Measurements from ENCODE around the gene BCL2L14. TPM values are rescaled to one million over a fixed set of nuclear protein-coding genes. Genes with fewer than 3 reads are reported as not detected.
"Not testable (repeated sequence)": the region's sequence is repeated elsewhere in the genome, so short reads cannot be mapped to it uniquely, and the experiment has no call there.

BCL2L14 gene
- total and polyA plus RNA-seq, 2 donors from 2014 or later, result 2.2 to 2.7 TPM

GRCh38 chr12:12107678-12108077 lies 36.9 kb downstream of the BCL2L14 start:
- H3K27ac ChIP-seq (ENCODE audit: low read depth in 2 of 2, low read length in 2 of 2), result no peak overlapping the region
- H3K4me1 ChIP-seq (ENCODE audit: control insufficient read depth in 2 of 3, insufficient read depth in 2 of 3, low read depth in 1 of 3, low read length in 3 of 3), result no peaks in the 10 kb centered on the region
- no peak for FAIRE-seq
- peaks cover 0 to 21% (median 3%) of the 10 kb centered on the region in 3 donors for H3K9me3 ChIP-seq (ENCODE audit: control insufficient read depth in 2 of 3, insufficient read depth in 1 of 3, low read length in 3 of 3)
- no peak overlapping the region for H3K4me3 ChIP-seq (ENCODE audit: low read length in 3 of 3)
- no peaks in the 10 kb centered on the region for H3K36me3 ChIP-seq (ENCODE audit: control insufficient read depth in 2 of 3, insufficient read depth in 3 of 3, low read length in 3 of 3)
- intact Hi-C loops (cut with DNase I), result no loop called here
- H3K27me3 ChIP-seq (ENCODE audit: control insufficient read depth, insufficient read depth, low read length), result no peaks in the 10 kb centered on the region
- no peak for DNase-seq
- TF ChIP-seq CTCF (IDR thresholded peaks at IDR 0.05; ENCODE audit: borderline replicate concordance, extremely low read depth, insufficient read depth), result no peak
- H3K9ac ChIP-seq (ENCODE audit: low read length in 3 of 3), result no peak overlapping the region

- Histone ChIP-seq H3K27ac (ENCODE audit: low read depth in 2 of 2, low read length in 2 of 2) (no peak overlapping the region), H3K36me3 (ENCODE audit: control insufficient read depth in 2 of 3, insufficient read depth in 3 of 3, low read length in 3 of 3) (no peaks in the 10 kb centered on the region), H3K4me1 (ENCODE audit: control insufficient read depth in 2 of 3, insufficient read depth in 2 of 3, low read depth in 1 of 3, low read length in 3 of 3) (no peaks in the 10 kb centered on the region), H3K9me3 (ENCODE audit: control insufficient read depth in 2 of 3, insufficient read depth in 1 of 3, low read length in 3 of 3) (peaks cover 0 to 21% (median 3%) of the 10 kb centered on the region in 3 donors), H3K4me3 (ENCODE audit: low read length in 3 of 3) (no peak overlapping the region), H3K27me3 (ENCODE audit: control insufficient read depth, insufficient read depth, low read length) (no peaks in the 10 kb centered on the region), H3K9ac (ENCODE audit: low read length in 3 of 3) (no peak overlapping the region)
- no peak for TF ChIP-seq CTCF (IDR thresholded peaks at IDR 0.05; ENCODE audit: borderline replicate concordance, extremely low read depth, insufficient read depth)
- intact Hi-C loops (cut with DNase I), result no loop called here
- FAIRE-seq, result no peak
- DNase-seq, result no peak
These were observed 37.8 kb downstream of the BCL2L14 start for GRCh38 chr12:12108441-12109058.

- not testable (repeated sequence) for FAIRE-seq, DNase-seq
These were observed 40.3 kb downstream of the BCL2L14 start for GRCh38 chr12:12110923-12111555.

GRCh38 chr12:12115514-12115913 lies 44.8 kb downstream of the BCL2L14 start:
- FAIRE-seq, result no peak

More at GRCh38 chr12:12110923-12111555, 40.3 kb downstream of the BCL2L14 start:
- H3K27me3 ChIP-seq (ENCODE audit: control insufficient read depth, insufficient read depth, low read length); intact Hi-C loops (cut with DNase I); H3K36me3 ChIP-seq (ENCODE audit: control insufficient read depth in 2 of 3, insufficient read depth in 3 of 3, low read length in 3 of 3); H3K4me1 ChIP-seq (ENCODE audit: control insufficient read depth in 2 of 3, insufficient read depth in 2 of 3, low read depth in 1 of 3, low read length in 3 of 3); H3K27ac ChIP-seq (ENCODE audit: low read depth in 2 of 2, low read length in 2 of 2); H3K4me3 ChIP-seq (ENCODE audit: low read length in 3 of 3); H3K9ac ChIP-seq (ENCODE audit: low read length in 3 of 3): not testable (repeated sequence)
- H3K9me3 ChIP-seq (ENCODE audit: control insufficient read depth in 2 of 3, insufficient read depth in 1 of 3, low read length in 3 of 3), result peaks cover 0 to 21% (median 3%) of the 10 kb centered on the region in 3 donors

More at GRCh38 chr12:12115514-12115913, 44.8 kb downstream of the BCL2L14 start:
- intact Hi-C loops (cut with DNase I), result no loop called here
- Histone ChIP-seq H3K27ac (ENCODE audit: low read depth in 2 of 2, low read length in 2 of 2) (no peak overlapping the region), H3K9ac (ENCODE audit: low read length in 3 of 3) (no peak overlapping the region), H3K27me3 (ENCODE audit: control insufficient read depth, insufficient read depth, low read length) (no peaks in the 10 kb centered on the region), H3K4me3 (ENCODE audit: low read length in 3 of 3) (no peak overlapping the region), H3K4me1 (ENCODE audit: control insufficient read depth in 2 of 3, insufficient read depth in 2 of 3, low read depth in 1 of 3, low read length in 3 of 3) (no peaks in the 10 kb centered on the region), H3K9me3 (ENCODE audit: control insufficient read depth in 2 of 3, insufficient read depth in 1 of 3, low read length in 3 of 3) (no peaks in the 10 kb centered on the region), H3K36me3 (ENCODE audit: control insufficient read depth in 2 of 3, insufficient read depth in 3 of 3, low read length in 3 of 3) (peaks cover 0 to 5% (median 0%) of the 10 kb centered on the region in 3 donors)
- no peak for DNase-seq
- no peak for TF ChIP-seq CTCF (IDR thresholded peaks at IDR 0.05; ENCODE audit: borderline replicate concordance, extremely low read depth, insufficient read depth)
